Measurements from ENCODE around the gene TBXT. TPM values are rescaled to one million over a fixed set of nuclear protein-coding genes. Genes with fewer than 3 reads are reported as not detected.

The TBXT gene
- total and polyA plus RNA-seq, 2 of the 8 experiments (the other 6 are each of a cell fraction or from before 2014, with no cell fraction given) = 0.18 to 0.24 TPM

GRCh38 chr6:166169549-166170421 is 2.1 kb upstream of the TBXT start:
- Histone ChIP-seq H3K9ac (replicated peaks in 1 of 4; ENCODE audit: extremely low read depth in 1 of 4, low read depth in 3 of 4, low read length in 3 of 4) (no peak overlapping the region), H2AFZ (ENCODE audit: low read length) (peak overlapping the region; percentile 43; the same call in 1 of the 2 replicates), H3K23ac (ENCODE audit: insufficient read length) (no peak overlapping the region), H2BK12ac (ENCODE audit: low read depth, low read length) (no peak overlapping the region), H2BK5ac (ENCODE audit: low read depth, low read length) (no peak overlapping the region; the same call in 1 of the 2 replicates), H4K8ac (ENCODE audit: extremely low read depth, insufficient read depth, low read length) (no peak overlapping the region), H3K4ac (replicated peaks; ENCODE audit: insufficient read length, low read depth, low read length) (no peak overlapping the region), H3K18ac (ENCODE audit: extremely low read depth, low read length) (no peak overlapping the region), H3K4me3 (ENCODE audit: extremely low read depth in 1 of 4, insufficient read depth in 2 of 4, low read depth in 3 of 4, low read length in 4 of 4) (peak overlapping the region; percentile 14 to 69 (median 26); a peak in 5 of 8 replicates), H3K27me3 (replicated peaks in 1 of 4; ENCODE audit: control insufficient read depth in 3 of 4, extremely low read depth in 1 of 4, insufficient read depth in 3 of 4, low read length in 3 of 4) (peaks cover 62 to 95% (median 85%) of the 10 kb centered on the region in 4 experiments), H3K27ac (ENCODE audit: low read depth, low read length) (no peak overlapping the region), H2BK20ac (ENCODE audit: low read length) (no peak overlapping the region), H3K23me2 (ENCODE audit: low read depth, low read length) (peaks cover 13% of the 10 kb centered on the region; the same call in 1 of the 2 replicates), H3K56ac (replicated peaks; ENCODE audit: insufficient read length, low read depth, low read length) (no peak overlapping the region), H4K5ac (ENCODE audit: insufficient read length, low read depth, low read length) (no peak overlapping the region), H3K79me1 (ENCODE audit: low read depth, low read length) (no peaks in the 10 kb centered on the region), H3K4me2 (ENCODE audit: insufficient read depth in 1 of 2, low read depth in 2 of 2, low read length in 2 of 2) (peak overlapping the region; percentile 94 to 98), H2BK15ac (ENCODE audit: low read length) (no peak overlapping the region), H3K79me2 (ENCODE audit: control insufficient read depth in 1 of 2, insufficient read depth in 2 of 2, low read length in 2 of 2) (no peaks in the 10 kb centered on the region), H2AK5ac (ENCODE audit: low read depth, low read length) (no peak overlapping the region), H3K14ac (ENCODE audit: insufficient read length) (no peak overlapping the region), H3K4me1 (replicated peaks in 1 of 4; ENCODE audit: control insufficient read depth in 3 of 4, insufficient read depth in 4 of 4, low read length in 3 of 4) (peaks cover 6 to 40% (median 18%) of the 10 kb centered on the region in 4 experiments), H3K36me3 (ENCODE audit: control insufficient read depth in 2 of 4, insufficient read depth in 4 of 4, low read length in 3 of 4) (no peaks in the 10 kb centered on the region), H2BK120ac (replicated peaks; ENCODE audit: low read depth, low read length) (no peak overlapping the region), H3K9me3 (ENCODE audit: insufficient read depth in 2 of 2, low read depth in 1 of 2, low read length in 1 of 2) (no peaks in the 10 kb centered on the region), H4K20me1 (replicated peaks in 1 of 2; ENCODE audit: control insufficient read depth in 1 of 2, insufficient read depth in 2 of 2, low read length in 2 of 2) (peaks cover 3% of the 10 kb centered on the region in 2 experiments), H4K91ac (replicated peaks; ENCODE audit: insufficient read length, low read length) (no peak overlapping the region)
- ChIA-PET CTCF (ENCODE audit: partially characterized antibody) (no interaction called here), POLR2A (ENCODE audit: partially characterized antibody) (no interaction called here)
- DNase-seq (ENCODE audit: low read depth in 1 of 2, low spot score in 2 of 2) (no peak), FAIRE-seq (no peak)
- 3% methylated on average over 41 of the region's 41 CpGs; no CpG with 5 or more reads in 1 of the 2 experiments for WGBS, 2 experiments (ENCODE audit: extremely low coverage in 1 of 2, insufficient coverage in 1 of 2, insufficient read length in 1 of 2, insufficient replicate concordance in 2 of 2, low coverage in 1 of 2, low lambda C conversion rate in 2 of 2, missing lambda C conversion rate in 1 of 2)
- TF ChIP-seq MAFK (IDR thresholded peaks at IDR 0.05; ENCODE audit: low read depth, low read length) (no peak), CEBPB (IDR thresholded peaks at IDR 0.05; ENCODE audit: low read depth, low read length) (no peak), JUND (IDR thresholded peaks at IDR 0.05; ENCODE audit: low read length) (no peak), POLR2A (IDR thresholded peaks at IDR 0.05; ENCODE audit: control extremely low read depth in 1 of 2, low read depth in 2 of 2, low read length in 2 of 2) (no peak), SIX5 (IDR thresholded peaks at IDR 0.05; ENCODE audit: low read depth, low read length) (no peak), SIRT6 (IDR thresholded peaks at IDR 0.05; ENCODE audit: low read length) (no peak), TCF12 (IDR thresholded peaks at IDR 0.05; ENCODE audit: low read depth, low read length) (0 out of 2 replicates have a peak, but pooled peaks have one; percentile 14), SP1 (IDR thresholded peaks at IDR 0.05; ENCODE audit: low read depth, low read length) (no peak), HDAC2 (IDR thresholded peaks at IDR 0.05; ENCODE audit: borderline replicate concordance in 1 of 2, low read depth in 2 of 2, low read length in 2 of 2) (0 out of 4 replicates have a peak, but pooled peaks of 1 of the 2 experiments have one; percentile 15), CBX8 (IDR thresholded peaks at IDR 0.05; ENCODE audit: borderline replicate concordance, low read depth, low read length) (peak; percentile 89; the same call in 1 of the 2 replicates), CBX5 (IDR thresholded peaks at IDR 0.05; ENCODE audit: low read depth, low read length) (no peak), EZH2 (IDR thresholded peaks at IDR 0.05; ENCODE audit: low read depth, low read length, severe bottlenecking) (peak; percentile 97), PHF8 (conservative IDR thresholded peaks at IDR 0.05; ENCODE audit: low read depth, low read length) (no peak)

All from H1 (cell line).